ENCODE measurements around the gene OPHN1. TPM values are rescaled to one million over a fixed set of nuclear protein-coding genes. Genes with fewer than 3 reads are reported as not detected.
"Not testable (repeated sequence)": the region's sequence is repeated elsewhere in the genome, so short reads cannot be mapped to it uniquely, and the experiment has no call there.

OPHN1 gene
- total RNA-seq, 1 donor, result 6.9 TPM

GRCh38 chrX:68086709-68087108 lies 346.6 kb downstream of the OPHN1 start:
- Histone ChIP-seq H3K27ac (ENCODE audit: low read depth, low read length) (no peak overlapping the region), H3K27me3 (ENCODE audit: insufficient read depth, low read length) (no peaks in the 10 kb centered on the region), H3K4me3 (ENCODE audit: insufficient read depth, low read length) (no peak overlapping the region), H2AFZ (ENCODE audit: low read length) (no peak overlapping the region), H3K79me2 (ENCODE audit: insufficient read depth, low read length) (no peaks in the 10 kb centered on the region), H3K4me2 (ENCODE audit: insufficient read depth, low read length) (no peak overlapping the region), H3K36me3 (ENCODE audit: insufficient read depth, low read length) (no peaks in the 10 kb centered on the region), H3K9me3 (ENCODE audit: low read depth, low read length) (no peaks in the 10 kb centered on the region), H3K4me1 (ENCODE audit: insufficient read depth, low read length) (no peaks in the 10 kb centered on the region), H4K20me1 (ENCODE audit: insufficient read depth, low read length) (no peaks in the 10 kb centered on the region)
- no peak for TF ChIP-seq CTCF (IDR thresholded peaks at IDR 0.05; ENCODE audit: extremely low read depth, low read depth, low read length)
- DNase-seq (ENCODE audit: insufficient read length, low spot score, missing footprints), result no peak

- Histone ChIP-seq H3K79me2 (ENCODE audit: insufficient read depth, low read length) (no peaks in the 10 kb centered on the region), H3K9me3 (ENCODE audit: low read depth, low read length) (no peaks in the 10 kb centered on the region), H3K4me2 (ENCODE audit: insufficient read depth, low read length) (no peak overlapping the region), H3K36me3 (ENCODE audit: insufficient read depth, low read length) (no peaks in the 10 kb centered on the region), H4K20me1 (ENCODE audit: insufficient read depth, low read length) (no peaks in the 10 kb centered on the region), H2AFZ (ENCODE audit: low read length) (no peak overlapping the region), H3K27ac (ENCODE audit: low read depth, low read length) (no peak overlapping the region), H3K27me3 (ENCODE audit: insufficient read depth, low read length) (no peaks in the 10 kb centered on the region), H3K4me1 (ENCODE audit: insufficient read depth, low read length) (no peaks in the 10 kb centered on the region), H3K4me3 (ENCODE audit: insufficient read depth, low read length) (no peak overlapping the region)
- TF ChIP-seq CTCF (IDR thresholded peaks at IDR 0.05; ENCODE audit: extremely low read depth, low read depth, low read length), result no peak
- no peak for DNase-seq (ENCODE audit: insufficient read length, low spot score, missing footprints)
These were observed 348.5 kb downstream of the OPHN1 start for GRCh38 chrX:68084765-68085164.

- no peak overlapping the region for H2AFZ ChIP-seq (ENCODE audit: low read length)
- no peaks in the 10 kb centered on the region for H3K79me2 ChIP-seq (ENCODE audit: insufficient read depth, low read length)
- no peaks in the 10 kb centered on the region for H3K36me3 ChIP-seq (ENCODE audit: insufficient read depth, low read length)
- no peak for DNase-seq (ENCODE audit: insufficient read length, low spot score, missing footprints)
- H3K4me2 ChIP-seq (ENCODE audit: insufficient read depth, low read length), result no peak overlapping the region
- no peak overlapping the region for H3K27ac ChIP-seq (ENCODE audit: low read depth, low read length)
- no peaks in the 10 kb centered on the region for H3K4me1 ChIP-seq (ENCODE audit: insufficient read depth, low read length)
- H3K4me3 ChIP-seq (ENCODE audit: insufficient read depth, low read length), result no peak overlapping the region
- H4K20me1 ChIP-seq (ENCODE audit: insufficient read depth, low read length), result no peaks in the 10 kb centered on the region
- no peaks in the 10 kb centered on the region for H3K9me3 ChIP-seq (ENCODE audit: low read depth, low read length)
- no peak for TF ChIP-seq CTCF (IDR thresholded peaks at IDR 0.05; ENCODE audit: extremely low read depth, low read depth, low read length)
- H3K27me3 ChIP-seq (ENCODE audit: insufficient read depth, low read length), result no peaks in the 10 kb centered on the region
These were observed 349.8 kb downstream of the OPHN1 start for GRCh38 chrX:68083510-68083909.

GRCh38 chrX:68079961-68080360 lies 353.3 kb downstream of the OPHN1 start:
- no peak overlapping the region for H3K27ac ChIP-seq (ENCODE audit: low read depth, low read length)
- no peaks in the 10 kb centered on the region for H4K20me1 ChIP-seq (ENCODE audit: insufficient read depth, low read length)
- no peak for DNase-seq (ENCODE audit: insufficient read length, low spot score, missing footprints)
- H3K27me3 ChIP-seq (ENCODE audit: insufficient read depth, low read length), result no peaks in the 10 kb centered on the region
- no peaks in the 10 kb centered on the region for H3K79me2 ChIP-seq (ENCODE audit: insufficient read depth, low read length)
- H2AFZ ChIP-seq (ENCODE audit: low read length), result no peak overlapping the region
- H3K4me3 ChIP-seq (ENCODE audit: insufficient read depth, low read length), result no peak overlapping the region
- H3K36me3 ChIP-seq (ENCODE audit: insufficient read depth, low read length), result no peaks in the 10 kb centered on the region
- no peaks in the 10 kb centered on the region for H3K4me1 ChIP-seq (ENCODE audit: insufficient read depth, low read length)
- no peaks in the 10 kb centered on the region for H3K9me3 ChIP-seq (ENCODE audit: low read depth, low read length)
- H3K4me2 ChIP-seq (ENCODE audit: insufficient read depth, low read length), result no peak overlapping the region
- no peak for TF ChIP-seq CTCF (IDR thresholded peaks at IDR 0.05; ENCODE audit: extremely low read depth, low read depth, low read length)

GRCh38 chrX:68078801-68079200 lies 354.5 kb downstream of the OPHN1 start:
- not testable (repeated sequence) for H3K36me3 ChIP-seq (ENCODE audit: insufficient read depth, low read length); H4K20me1 ChIP-seq (ENCODE audit: insufficient read depth, low read length); H3K27me3 ChIP-seq (ENCODE audit: insufficient read depth, low read length); H3K9me3 ChIP-seq (ENCODE audit: low read depth, low read length); H3K4me3 ChIP-seq (ENCODE audit: insufficient read depth, low read length); DNase-seq (ENCODE audit: insufficient read length, low spot score, missing footprints); H3K79me2 ChIP-seq (ENCODE audit: insufficient read depth, low read length); H2AFZ ChIP-seq (ENCODE audit: low read length); H3K4me2 ChIP-seq (ENCODE audit: insufficient read depth, low read length); H3K27ac ChIP-seq (ENCODE audit: low read depth, low read length); H3K4me1 ChIP-seq (ENCODE audit: insufficient read depth, low read length)
